ENCODE results near the gene UNC13A.

Gene UNC13A

GRCh38 chr19:17659996-17660395 lies 28.2 kb downstream of the UNC13A start:
- DNase-seq, result no peak

GRCh38 chr19:17658666-17659065 lies 29.5 kb downstream of the UNC13A start:
- no peak for DNase-seq

- DNase-seq, result no peak
These were observed 29.9 kb downstream of the UNC13A start for GRCh38 chr19:17658240-17658639.

- DNase-seq, result no peak
These were observed 31.2 kb downstream of the UNC13A start for GRCh38 chr19:17656970-17657369.

GRCh38 chr19:17655751-17656472 lies 32.2 kb downstream of the UNC13A start:
- DNase-seq, result no peak

GRCh38 chr19:17654993-17655392 lies 33.2 kb downstream of the UNC13A start:
- DNase-seq, result no peak

GRCh38 chr19:17652627-17653026 lies 35.5 kb downstream of the UNC13A start:
- DNase-seq, result no peak

GRCh38 chr19:17648786-17649185 lies 39.4 kb downstream of the UNC13A start:
- no peak for DNase-seq

- DNase-seq, result no peak
These were observed 40.0 kb downstream of the UNC13A start for GRCh38 chr19:17648097-17648660.

- DNase-seq, result no peak
These were observed 40.8 kb downstream of the UNC13A start for GRCh38 chr19:17647071-17648020.

- no peak for DNase-seq
These were observed 41.7 kb downstream of the UNC13A start for GRCh38 chr19:17646441-17646840.

- no peak for DNase-seq
These were observed 42.7 kb downstream of the UNC13A start for GRCh38 chr19:17645339-17645963.

- no peak for DNase-seq
These were observed 45.5 kb downstream of the UNC13A start for GRCh38 chr19:17642656-17643055.

- no peak for DNase-seq
These were observed 46.3 kb downstream of the UNC13A start for GRCh38 chr19:17641846-17642245.

- peak; percentile 41 for DNase-seq
These were observed 47.0 kb downstream of the UNC13A start for GRCh38 chr19:17641181-17641580.

GRCh38 chr19:17633700-17634099 lies 54.5 kb downstream of the UNC13A start:
- no peak for DNase-seq

GRCh38 chr19:17632577-17632976 lies 55.6 kb downstream of the UNC13A start:
- no peak for DNase-seq

GRCh38 chr19:17629760-17630159 lies 58.4 kb downstream of the UNC13A start:
- no peak for DNase-seq

GRCh38 chr19:17627921-17628320 lies 60.2 kb downstream of the UNC13A start:
- no peak for DNase-seq

GRCh38 chr19:17627161-17627560 lies 61.0 kb downstream of the UNC13A start:
- DNase-seq, result no peak

- no peak for DNase-seq
These were observed 61.6 kb downstream of the UNC13A start for GRCh38 chr19:17626456-17627015.

- DNase-seq, result no peak
These were observed 62.2 kb downstream of the UNC13A start for GRCh38 chr19:17625980-17626379.

- DNase-seq, result no peak
These were observed 63.1 kb downstream of the UNC13A start for GRCh38 chr19:17625043-17625442.

Data from activated effector memory CD4-positive, alpha-beta T cell treated with anti-CD3 and anti-CD28 coated beads, Interleukin-2, amount 50 U/mL, for 16 hours (primary cell).